Posterior vena cava (tissue), 2 donors: ENCODE results near the gene COPE. TPM values are rescaled to one million over a fixed set of nuclear protein-coding genes. Genes with fewer than 3 reads are reported as not detected.

ENCODE experiments used
- DNase-seq: peaks from one replicate; pipeline ENCODE4 v3.0.0-alpha.2; 2020; ENCODE audit warnings: low spot score
- intact Hi-C, 2 donors: fragments of 100-400 bp; cut with DNase I; formaldehyde crosslinking; loops; one replicate each; pipeline versions ENCODE4 v1.14.1 to v1.14.2; 2022 to 2023
- total RNA-seq, 2 donors: library from RNA; stranded (reverse); fragmentation: NEBNext Ultra II Directional; extraction: Animal tissue kit (Norgen Biotek cat#: 25700); gene quantifications; one replicate each; pipeline ENCODE4 v1.2.1, GENCODE V29; 2021
- donor health status: DM: yes; HTN: yes; CAD: no.
- donor health status: DM: yes; HTN: yes; CAD: no.

The COPE gene
- total RNA-seq, 2 donors from 2014 or later = 139 to 141 TPM

DNA sequence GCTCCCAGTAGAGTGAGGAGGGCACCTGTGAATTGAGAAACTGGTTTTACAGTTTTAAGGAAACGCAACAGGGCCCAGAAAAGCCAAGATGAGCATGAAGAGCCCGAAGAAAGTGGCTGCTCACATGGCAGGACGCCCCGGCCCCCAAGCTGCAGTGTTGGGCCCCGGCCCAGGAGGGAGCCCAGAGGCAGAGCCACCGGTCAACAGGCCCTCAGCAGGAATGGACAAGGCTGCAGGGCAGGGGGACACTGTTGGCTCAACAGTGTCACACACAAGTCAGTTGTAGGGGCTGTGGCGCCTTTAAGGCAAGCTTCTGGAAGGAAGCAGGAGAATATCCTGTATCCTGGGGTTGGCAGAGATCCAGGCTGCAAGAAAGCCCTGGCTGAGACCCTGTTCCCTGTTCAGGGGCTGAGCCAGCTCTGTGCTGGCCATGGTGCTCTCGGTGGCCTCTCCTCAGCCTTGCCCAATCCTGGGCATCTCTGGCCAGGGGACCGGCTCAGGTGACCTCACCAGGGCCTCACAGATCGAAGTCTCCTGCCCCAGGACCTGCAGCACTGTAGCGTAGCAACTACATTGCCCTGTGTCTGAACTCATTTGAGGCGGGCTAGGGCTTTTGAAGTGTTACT, 59.4 kb downstream of the COPE start:
- intact Hi-C loops = no loop called here
- no peak for DNase-seq

DNA sequence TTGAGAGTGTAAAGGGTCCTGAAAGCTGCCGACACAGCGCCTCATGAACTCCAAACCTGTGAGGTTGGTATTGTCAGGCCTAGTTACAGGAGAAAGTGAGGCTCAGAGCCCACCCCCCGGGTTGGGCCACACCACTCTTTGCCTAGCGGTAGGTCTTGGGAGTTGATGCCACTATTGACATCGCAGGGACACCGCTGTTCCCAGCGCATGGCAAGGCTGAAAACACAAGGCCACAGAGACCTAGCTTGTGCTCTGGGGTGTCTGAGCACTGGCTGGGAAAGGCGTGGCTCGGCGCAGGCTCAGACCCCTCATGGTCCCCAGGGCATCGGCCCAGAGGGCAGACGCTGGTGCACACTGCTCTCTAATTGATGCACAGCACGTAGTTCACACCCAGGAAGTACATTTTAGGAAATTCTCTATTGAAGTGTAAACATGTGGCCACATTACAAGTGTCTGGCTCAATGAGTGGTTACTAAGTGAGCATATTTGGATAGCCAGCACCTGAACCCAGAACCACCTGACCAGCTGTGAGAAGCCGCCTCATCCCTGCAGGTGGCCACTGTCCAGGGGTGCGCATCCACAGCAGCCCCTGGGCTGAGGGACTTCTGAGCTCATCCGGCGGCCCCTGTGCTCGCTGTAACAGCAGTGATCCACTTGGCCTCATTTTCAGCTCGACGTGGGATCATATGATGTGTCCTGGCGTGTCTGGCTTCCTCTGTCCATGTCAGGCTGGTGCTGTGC, 60.1 kb downstream of the COPE start:
- DNase-seq = no peak
- intact Hi-C loops = no loop called here

DNA sequence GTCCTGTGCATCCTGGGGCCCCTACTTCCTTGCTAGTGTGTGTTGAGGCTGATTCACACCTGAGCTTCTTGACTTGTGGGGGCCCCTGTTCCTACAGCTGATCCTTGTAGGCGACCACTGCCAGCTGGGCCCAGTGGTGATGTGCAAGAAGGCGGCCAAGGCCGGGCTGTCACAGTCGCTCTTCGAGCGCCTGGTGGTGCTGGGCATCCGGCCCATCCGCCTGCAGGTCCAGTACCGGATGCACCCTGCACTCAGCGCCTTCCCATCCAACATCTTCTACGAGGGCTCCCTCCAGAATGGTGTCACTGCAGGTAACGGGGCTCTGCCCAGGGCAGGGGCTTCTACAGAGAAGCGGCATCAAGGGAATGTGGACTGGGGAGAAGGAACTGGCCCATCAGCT, 62.0 kb downstream of the COPE start:
- intact Hi-C loops = no loop called here
- DNase-seq = no peak

DNA sequence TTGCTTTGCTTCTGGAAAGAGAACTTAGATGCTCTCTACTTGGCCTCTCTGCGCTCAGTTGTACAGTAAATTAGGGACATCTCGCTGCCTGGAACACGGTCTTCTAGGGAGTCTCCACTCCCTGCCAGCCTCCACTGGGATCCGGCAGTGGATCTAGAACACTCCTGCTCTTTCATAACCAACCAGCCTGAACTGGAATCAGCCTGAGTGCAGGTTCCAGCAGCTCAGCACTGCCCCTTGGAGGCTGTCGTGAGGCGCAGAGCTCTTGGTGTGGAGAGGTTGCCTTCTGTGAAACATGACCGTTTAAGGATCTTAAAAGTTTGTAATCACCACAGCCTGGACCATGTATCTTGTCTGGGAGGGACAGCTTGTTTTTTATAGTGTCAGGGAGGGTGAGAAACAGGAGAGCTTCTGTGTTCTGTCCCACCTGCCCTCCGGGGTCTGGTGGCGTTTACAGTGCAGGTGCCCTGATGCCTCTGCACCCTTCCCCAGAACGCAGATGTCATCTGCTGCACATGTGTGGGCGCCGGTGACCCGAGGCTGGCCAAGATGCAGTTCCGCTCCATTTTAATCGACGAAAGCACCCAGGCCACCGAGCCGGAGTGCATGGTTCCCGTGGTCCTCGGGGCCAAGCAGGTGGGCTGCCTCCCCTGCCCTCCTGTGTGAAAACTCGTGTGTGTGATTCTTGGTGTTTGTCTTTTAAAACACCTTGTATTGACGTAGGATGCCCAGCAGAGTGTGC, 62.6 kb downstream of the COPE start:
- no peak for DNase-seq
- intact Hi-C loops = no loop called here

DNA sequence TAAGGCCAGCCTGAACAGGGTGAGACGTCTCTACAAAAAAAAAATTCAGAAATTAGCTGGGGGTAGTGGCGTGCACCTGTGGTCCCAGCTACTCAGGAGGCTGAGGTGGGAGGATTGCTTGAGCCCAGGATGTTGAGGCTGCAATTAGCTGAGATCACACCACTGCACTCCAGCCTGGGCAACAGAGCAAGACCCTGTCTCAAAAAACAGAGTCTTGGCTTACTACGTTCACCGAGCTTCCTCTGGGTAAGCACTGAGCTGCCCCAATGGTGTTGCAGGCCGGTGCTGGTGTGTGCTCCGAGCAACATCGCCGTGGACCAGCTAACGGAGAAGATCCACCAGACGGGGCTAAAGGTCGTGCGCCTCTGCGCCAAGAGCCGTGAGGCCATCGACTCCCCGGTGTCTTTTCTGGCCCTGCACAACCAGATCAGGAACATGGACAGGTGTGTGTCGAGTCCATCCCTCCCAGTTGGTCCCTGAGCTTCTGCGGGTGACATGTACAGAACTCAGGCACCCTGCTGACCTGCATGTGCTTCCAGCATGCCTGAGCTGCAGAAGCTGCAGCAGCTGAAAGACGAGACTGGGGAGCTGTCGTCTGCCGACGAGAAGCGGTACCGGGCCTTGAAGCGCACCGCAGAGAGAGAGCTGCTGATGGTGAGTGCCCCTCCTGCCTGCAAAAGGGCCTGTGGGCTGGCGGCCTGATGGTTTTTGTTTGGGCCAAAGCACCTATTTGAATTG, 63.4 kb downstream of the COPE start:
- DNase-seq = no peak
- intact Hi-C loops = no loop called here

DNA sequence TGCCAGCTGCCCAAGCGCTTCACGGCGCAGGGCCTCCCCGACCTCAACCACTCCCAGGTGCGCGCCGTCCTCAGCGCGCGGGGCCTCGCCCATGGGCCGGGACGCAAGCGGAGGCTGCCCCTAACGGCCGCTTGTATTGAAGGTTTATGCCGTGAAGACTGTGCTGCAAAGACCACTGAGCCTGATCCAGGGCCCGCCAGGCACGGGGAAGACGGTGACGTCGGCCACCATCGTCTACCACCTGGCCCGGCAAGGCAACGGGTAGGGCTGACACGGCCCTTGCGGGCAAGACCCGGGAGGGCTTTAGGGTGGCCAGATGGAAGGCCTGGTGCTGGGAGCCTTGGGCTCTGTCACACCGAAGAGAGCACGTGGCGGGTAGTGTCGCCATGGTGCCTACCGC, 64.2 kb downstream of the COPE start:
- DNase-seq = no peak
- intact Hi-C loops = no loop called here

DNA sequence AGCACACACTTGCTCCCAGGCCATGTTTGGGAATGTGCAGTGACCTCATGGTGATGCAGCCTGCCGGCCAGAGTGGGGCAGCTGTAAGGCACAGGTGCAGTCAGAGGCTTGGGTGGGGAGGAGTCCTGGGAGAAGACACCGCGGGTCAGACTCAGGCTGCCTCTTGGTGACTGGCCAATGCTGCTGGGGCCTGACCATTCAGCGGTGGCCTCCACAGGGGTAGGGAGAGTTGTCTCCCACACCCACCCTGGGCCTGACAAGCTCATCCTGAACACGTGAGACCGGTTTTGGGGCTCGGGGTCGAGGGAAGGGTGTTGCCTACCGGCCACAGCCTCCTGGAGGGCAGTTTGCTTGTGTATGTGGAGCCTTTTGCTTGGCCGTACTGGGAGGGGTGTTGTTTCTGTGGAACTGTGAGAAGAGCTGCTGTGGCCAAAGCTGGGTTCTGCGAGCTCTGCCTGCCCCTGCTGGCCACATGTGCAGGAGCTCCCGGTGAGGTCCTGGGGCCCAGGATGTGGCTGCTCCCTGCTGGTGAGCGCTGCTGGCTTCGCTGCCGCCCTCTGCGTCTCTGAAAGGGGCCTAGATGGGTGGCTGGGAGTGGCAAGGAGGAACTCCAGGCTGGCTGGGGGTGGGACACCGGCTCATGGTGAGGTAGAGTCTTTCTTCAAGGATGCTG, 65.3 kb downstream of the COPE start:
- intact Hi-C loops = no loop called here
- DNase-seq = no peak

DNA sequence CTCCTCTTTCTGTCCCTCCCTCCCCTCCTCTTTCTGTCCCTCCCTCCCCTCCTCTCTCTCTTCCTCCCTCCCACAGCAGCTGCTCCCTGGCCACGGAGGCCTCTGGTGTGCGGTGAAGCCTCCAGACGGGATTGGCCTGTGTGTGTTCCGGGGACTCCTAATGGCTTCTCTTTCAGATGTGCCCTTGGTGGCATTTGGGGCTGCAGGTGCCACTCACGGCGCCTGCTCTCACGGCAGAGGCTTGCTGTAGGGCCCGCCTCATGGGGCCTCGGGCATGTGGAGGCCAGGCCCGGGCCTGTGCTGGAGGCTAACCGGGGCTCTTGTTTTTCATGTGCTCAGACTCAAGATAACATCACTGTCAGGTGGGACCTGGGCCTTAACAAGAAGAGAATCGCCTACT, 66.5 kb downstream of the COPE start:
- intact Hi-C loops = no loop called here
- DNase-seq = no peak

DNA sequence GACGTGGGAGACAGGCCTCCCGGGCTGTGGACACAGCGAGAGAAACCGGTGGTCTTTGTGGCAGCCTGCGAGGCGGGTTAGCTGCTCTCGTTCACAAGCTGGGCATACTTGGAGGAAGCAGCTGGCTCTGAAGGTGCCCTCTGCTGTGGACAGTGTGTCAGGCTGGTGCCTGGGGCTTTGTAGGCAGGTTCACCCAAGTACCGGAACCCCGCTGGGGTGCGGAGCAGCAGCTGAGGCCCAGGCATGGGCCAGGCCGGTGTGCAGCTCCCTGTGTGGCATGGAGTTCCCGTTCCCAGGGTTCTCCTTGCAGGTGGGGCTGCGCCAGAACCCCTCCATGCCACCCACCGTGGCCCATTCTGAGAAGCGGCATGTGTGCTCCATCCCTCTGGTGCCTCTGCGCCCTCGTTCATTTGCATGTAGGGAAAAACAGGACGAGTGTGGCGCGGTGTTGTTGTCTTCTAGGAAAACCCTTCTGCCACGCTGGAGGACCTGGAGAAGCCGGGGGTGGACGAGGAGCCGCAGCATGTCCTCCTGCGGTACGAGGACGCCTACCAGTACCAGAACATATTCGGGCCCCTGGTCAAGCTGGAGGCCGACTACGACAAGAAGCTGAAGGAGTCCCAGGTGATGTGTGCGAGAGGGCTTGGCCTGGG, 67.4 kb downstream of the COPE start:
- intact Hi-C loops = no loop called here
- no peak for DNase-seq

DNA sequence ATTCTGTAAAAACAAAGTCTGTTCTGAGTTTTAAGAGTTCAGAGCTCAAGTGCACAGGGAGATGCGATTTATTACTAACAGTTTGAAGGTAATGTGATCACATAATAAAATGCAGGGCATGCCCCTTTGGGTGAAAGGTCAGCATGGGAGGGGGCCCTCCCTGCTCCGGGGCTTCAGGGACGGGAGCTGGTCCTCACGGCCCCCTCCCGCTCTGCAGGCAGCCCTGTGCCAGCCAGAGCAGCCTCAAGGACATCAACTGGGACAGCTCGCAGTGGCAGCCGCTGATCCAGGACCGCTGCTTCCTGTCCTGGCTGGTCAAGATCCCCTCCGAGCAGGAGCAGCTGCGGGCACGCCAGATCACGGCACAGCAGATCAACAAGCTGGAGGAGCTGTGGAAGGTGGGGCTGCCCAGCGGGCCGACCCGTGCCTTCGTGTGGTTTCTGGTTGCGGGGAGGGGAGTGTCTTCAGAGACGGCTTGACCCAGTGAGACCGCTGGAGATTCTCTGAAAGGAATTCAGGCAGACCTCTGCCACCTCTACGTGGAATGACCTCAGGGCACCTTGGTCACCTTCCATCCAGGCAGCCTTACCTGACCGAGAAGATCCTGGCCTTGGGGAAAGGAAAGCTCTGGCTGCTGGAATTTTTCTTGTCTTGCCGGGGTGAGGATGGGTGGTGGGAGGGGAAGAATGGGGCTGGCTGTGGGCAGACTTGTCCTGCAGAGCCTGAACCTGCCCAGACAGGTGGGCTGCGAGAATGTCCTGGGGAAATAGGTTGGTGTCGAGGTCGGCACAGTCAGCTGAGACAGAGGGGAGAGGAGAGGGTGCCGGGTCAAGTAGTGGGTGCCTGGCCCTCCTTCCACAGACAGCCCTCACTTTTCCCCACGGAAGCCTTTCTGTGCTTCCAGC, 68.5 kb downstream of the COPE start:
- no peak for DNase-seq
- intact Hi-C loops = no loop called here

DNA sequence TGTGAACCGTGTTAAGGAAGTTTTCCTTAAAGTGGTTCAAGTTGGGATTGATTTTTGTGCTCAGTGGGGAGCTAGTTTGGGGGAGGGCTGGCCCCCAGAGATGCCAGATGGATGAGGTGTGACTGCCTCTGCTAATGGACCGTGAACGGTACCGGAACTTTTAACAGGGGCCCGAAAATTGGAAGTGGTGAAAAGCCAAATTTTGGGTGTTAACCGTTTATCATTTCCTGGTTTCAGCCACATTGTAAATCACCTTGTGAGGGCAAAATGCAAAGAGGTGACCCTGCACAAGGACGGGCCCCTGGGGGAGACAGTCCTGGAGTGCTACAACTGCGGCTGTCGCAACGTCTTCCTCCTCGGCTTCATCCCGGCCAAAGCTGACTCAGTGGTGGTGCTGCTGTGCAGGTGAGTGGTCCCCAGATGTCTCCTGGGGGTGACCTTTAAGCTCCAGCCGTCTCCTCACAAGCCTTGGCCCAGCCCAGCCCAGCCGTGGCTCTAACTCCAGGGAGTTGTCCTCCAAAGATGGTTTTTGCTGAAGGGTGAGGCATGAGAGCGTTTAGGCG, 69.3 kb downstream of the COPE start:
- no peak for DNase-seq
- intact Hi-C loops = loop anchor here (5.0 to 10.0 kb wide), 2 partner anchors 255 to 398 kb away; no protein-coding TSS in a partner anchor

Other genes with a start within 250 kb of the COPE start
- 10 to 100 TPM in 1 of 2 donors, 1 to 10 TPM in 1; 9.3 to 15.7 TPM for gene CRTC1, start 235.7 kb downstream of the COPE start, total RNA-seq
- 100 to 1,000 TPM in 1 of 2 donors, 10 to 100 TPM in 1; 72.2 to 403 TPM for gene COMP, start 128.1 kb downstream of the COPE start, total RNA-seq
- gene UPF1, start 87.4 kb downstream of the COPE start, total RNA-seq = 10 to 100 TPM; 45.1 to 56.5 TPM
- gene CERS1, start 23.2 kb downstream of the COPE start, total RNA-seq = 1 to 10 TPM in 1 of 2 donors, under 1 TPM in 1; 0.38 to 1.5 TPM
- 10 to 100 TPM; 28.8 to 28.9 TPM for gene DDX49, start 328 bp upstream of the COPE start, total RNA-seq
- gene HOMER3, start 21.8 kb upstream of the COPE start, total RNA-seq = 10 to 100 TPM; 28.8 to 37.0 TPM
- 10 to 100 TPM; 50.4 to 51.1 TPM for gene SUGP2, start 114.1 kb upstream of the COPE start, total RNA-seq
- gene ARMC6, start 114.2 kb upstream of the COPE start, total RNA-seq = 10 to 100 TPM; 12.6 to 19.3 TPM
- gene SLC25A42, start 144.6 kb upstream of the COPE start, total RNA-seq = 1 to 10 TPM; 4.9 to 8.0 TPM
- 10 to 100 TPM; 14.0 to 20.1 TPM for gene TMEM161A, start 219.1 kb upstream of the COPE start, total RNA-seq